K562 (cell line): ENCODE measurements around the gene SLC25A33. TPM values are rescaled to one million over a fixed set of nuclear protein-coding genes. Genes with fewer than 3 reads are reported as not detected.

ENCODE experiments used
- ELF1 ChIP-seq: fragments of 200-800 bp; sonication (Bioruptor generic); IDR thresholded peaks from 2 replicates; pipeline ENCODE4 v1.6.1; 2016; ENCODE audit warnings: missing genetic modification characterization, missing compliant biosample characterization
- L3MBTL2 ChIP-seq: fragments of 450-650 bp; IDR thresholded peaks from 2 replicates; pipeline ENCODE4 v1.6.1; 2016; ENCODE audit warnings: mild to moderate bottlenecking, moderate library complexity
- VEZF1 ChIP-seq: fragments of 200-800 bp; sonication (Bioruptor generic); IDR thresholded peaks from 2 replicates; pipeline ENCODE4 v1.6.1; 2017; ENCODE audit warnings: missing genetic modification characterization, missing compliant biosample characterization
- ZFP30 ChIP-seq: fragments of 250-450 bp; sonication (Bioruptor Pico); IDR thresholded peaks from 2 replicates; pipeline ENCODE4 v1.8.0; 2022; ENCODE audit warnings: moderate library complexity, mild to moderate bottlenecking, inconsistent platforms, borderline replicate concordance
- ZNF561 ChIP-seq: fragments of 450-650 bp; formaldehyde crosslinking; conservative IDR thresholded peaks from 2 replicates; pipeline ENCODE4 v1.4.0; 2020; ENCODE audit warnings: mild to moderate bottlenecking, moderate library complexity
- polyA plus RNA-seq, 8 experiments: library from polyadenylated mRNA; depleted of rRNA in 4 of 8; stranded (reverse) in 5 of 8; unstranded in 3 of 8; fragments of >200 nt; fragmentation: Nextera tagmentation in 2 of 8; fragmentation: Illumina TruSeq in 1 of 8; extraction: Ambion mirVana in 2 of 8; extraction: Trizol in 1 of 8; gene quantifications; 2 replicates each; pipeline versions ENCODE4 v1.2.1 to v1.2.3, GENCODE V29; 2011 to 2014; ENCODE audit warnings: inconsistent platforms in 1 of 8, missing spikeins in 1 of 8
- total RNA-seq, 7 experiments: library from RNA; depleted of rRNA in 6 of 7; stranded (reverse); fragments of >200 nt in 6 of 7; fragmentation: Illumina TruSeq in 2 of 7; extraction: Trizol in 2 of 7; gene quantifications; 2 replicates each; pipeline versions ENCODE4 v1.2.1 to v1.2.3, GENCODE V29; 2011 to 2021; ENCODE audit warnings: low replicate concordance in 1 of 7
- TF ChIP-seq, protein P1 (sequence below): sonication (generic); formaldehyde crosslinking; IDR thresholded peaks from 2 replicates; pipeline ENCODE4 v1.8.0; 2022; ENCODE audit warnings: missing genetic modification reagents, mild to moderate bottlenecking, moderate library complexity, borderline replicate concordance
- TF ChIP-seq, protein P2 (sequence below): fragments of 250-450 bp; sonication (Bioruptor Pico); IDR thresholded peaks from 2 replicates; pipeline ENCODE4 v1.5.0; 2021; ENCODE audit warnings: mild to moderate bottlenecking, moderate library complexity
- TF ChIP-seq, protein P3 (sequence below): fragments of 250-450 bp; sonication (Bioruptor Pico); IDR thresholded peaks from 2 replicates; pipeline ENCODE4 v1.5.1; 2021; ENCODE audit warnings: mild to moderate bottlenecking
- TF ChIP-seq, protein P4 (sequence below): fragments of 450-650 bp; IDR thresholded peaks from 2 replicates; pipeline ENCODE4 v1.6.1; 2016; ENCODE audit warnings: low read depth, mild to moderate bottlenecking, moderate library complexity

SLC25A33 gene
- total and polyA plus RNA-seq, 9 of the 15 experiments (the other 6 are each of a cell fraction or from before 2014, with no cell fraction given): 3.2 to 23.5 (median 17.5) TPM

DNA sequence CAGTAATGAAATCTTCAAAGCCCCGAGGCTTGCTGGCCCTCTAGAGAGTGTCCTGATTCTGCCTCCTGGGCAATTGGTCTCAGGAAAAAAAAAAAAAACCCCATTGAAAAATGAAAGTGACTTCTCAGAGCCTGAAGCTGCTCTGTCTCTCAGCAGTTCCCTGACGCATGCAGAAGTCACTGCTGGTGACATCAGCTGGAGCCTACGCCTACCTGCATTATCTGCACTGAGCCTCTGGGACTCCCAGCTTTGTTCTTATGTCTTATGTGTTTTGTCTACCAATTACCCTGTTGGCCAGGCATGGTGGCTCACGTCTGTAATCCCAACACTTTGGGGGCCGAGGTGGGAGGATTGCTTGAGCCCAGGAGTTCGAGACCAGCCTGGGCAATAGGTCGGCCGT is 10.1 kb upstream of the SLC25A33 start (continued):
- TF ChIP-seq VEZF1 (CRISPR knock-in tag) (no peak), ELF1 (tag) (no peak), ZFP30 (no peak), ZNF561 (CRISPR knock-in tag) (no peak), L3MBTL2 (0 out of 2 replicates have a peak, but pooled peaks have one; percentile 30)
- TF ChIP-seq, protein P1, sequence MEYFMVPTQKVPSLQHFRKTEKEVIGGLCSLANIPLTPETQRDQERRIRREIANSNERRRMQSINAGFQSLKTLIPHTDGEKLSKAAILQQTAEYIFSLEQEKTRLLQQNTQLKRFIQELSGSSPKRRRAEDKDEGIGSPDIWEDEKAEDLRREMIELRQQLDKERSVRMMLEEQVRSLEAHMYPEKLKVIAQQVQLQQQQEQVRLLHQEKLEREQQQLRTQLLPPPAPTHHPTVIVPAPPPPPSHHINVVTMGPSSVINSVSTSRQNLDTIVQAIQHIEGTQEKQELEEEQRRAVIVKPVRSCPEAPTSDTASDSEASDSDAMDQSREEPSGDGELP (CRISPR knock-in tag): peak; percentile 90
- TF ChIP-seq, protein P2, sequence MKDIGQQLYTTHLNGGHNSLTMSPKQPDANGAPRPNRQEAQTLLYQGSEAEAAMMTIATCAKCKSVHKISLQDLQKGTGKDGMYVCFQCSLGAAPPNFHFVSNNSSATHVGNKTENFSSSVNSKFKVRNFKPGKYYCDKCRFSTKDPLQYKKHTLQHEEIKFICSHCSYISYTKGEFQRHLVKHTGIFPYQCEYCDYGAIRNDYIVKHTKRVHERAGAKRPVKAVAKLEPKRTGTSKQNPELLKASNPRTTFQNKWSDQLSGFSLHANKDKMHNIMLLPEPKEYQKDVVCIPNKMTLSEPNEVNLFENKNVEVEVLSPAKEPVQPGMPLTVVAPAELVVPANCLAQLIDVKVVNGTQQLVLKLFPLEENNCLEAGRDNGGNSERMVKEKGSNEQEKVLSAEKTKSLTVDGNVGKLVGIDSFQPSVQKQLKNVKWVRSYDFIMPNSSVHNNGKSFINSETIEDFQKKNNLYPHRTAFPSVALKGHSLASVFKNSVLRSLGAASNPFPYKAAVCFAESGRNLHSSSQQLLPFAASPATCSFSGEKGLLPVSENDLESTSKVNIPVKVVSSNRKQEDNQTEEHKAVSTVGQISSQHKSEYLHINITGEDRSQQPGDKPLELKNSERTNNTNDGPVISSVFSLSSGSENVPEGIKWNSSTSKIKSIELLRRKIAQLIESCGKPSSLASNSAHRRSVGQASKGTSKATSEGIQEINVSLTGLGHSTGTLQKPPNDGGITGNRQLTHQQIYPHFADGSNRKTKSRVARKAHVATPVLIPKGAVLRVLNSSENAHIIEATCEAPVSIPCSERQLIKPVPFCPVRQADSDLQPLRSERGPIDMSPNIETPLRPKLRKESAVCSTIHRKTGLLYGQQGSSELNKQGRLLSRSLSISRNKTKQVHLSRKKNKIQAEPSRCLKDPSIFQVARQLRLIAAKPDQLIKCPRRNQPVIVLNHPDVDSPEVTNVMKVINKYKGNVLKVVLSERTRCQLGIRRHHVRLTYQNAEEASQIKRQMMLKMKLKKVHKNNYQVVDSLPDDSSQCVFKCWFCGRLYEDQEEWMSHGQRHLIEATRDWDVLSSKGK (CRISPR knock-in tag): no peak
- TF ChIP-seq, protein P3, sequence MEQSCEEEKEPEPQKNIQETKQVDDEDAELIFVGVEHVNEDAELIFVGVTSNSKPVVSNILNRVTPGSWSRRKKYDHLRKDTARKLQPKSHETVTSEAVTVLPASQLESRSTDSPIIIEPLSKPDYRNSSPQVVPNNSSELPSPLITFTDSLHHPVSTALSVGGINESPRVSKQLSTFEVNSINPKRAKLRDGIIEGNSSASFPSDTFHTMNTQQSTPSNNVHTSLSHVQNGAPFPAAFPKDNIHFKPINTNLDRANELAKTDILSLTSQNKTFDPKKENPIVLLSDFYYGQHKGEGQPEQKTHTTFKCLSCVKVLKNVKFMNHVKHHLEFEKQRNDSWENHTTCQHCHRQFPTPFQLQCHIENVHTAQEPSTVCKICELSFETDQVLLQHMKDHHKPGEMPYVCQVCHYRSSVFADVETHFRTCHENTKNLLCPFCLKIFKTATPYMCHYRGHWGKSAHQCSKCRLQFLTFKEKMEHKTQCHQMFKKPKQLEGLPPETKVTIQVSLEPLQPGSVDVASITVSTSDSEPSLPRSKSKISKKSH (CRISPR knock-in tag): no peak
- TF ChIP-seq, protein P4, sequence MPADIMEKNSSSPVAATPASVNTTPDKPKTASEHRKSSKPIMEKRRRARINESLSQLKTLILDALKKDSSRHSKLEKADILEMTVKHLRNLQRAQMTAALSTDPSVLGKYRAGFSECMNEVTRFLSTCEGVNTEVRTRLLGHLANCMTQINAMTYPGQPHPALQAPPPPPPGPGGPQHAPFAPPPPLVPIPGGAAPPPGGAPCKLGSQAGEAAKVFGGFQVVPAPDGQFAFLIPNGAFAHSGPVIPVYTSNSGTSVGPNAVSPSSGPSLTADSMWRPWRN: no peak
- TF ChIP-seq, all 486 proteins: peak for 42
